ENCODE measurements around the gene ZCCHC24. TPM values are rescaled to one million over a fixed set of nuclear protein-coding genes. Genes with fewer than 3 reads are reported as not detected.
A peak's percentile ranks its signal among the peaks of the same experiment; 100 is the strongest.

The ZCCHC24 gene
- total RNA-seq (10 to 100 TPM; 31.3 to 38.6 TPM), polyA plus RNA-seq (ENCODE audit: insufficient read depth, low read depth, low replicate concordance) (27.7 TPM)
- long read RNA-seq, donor 1, full-length matches to known transcripts, result 7 of 17 reads
- long read RNA-seq, donor 1, partial matches to known transcripts, result 10 of 17 reads
- long read RNA-seq, donor 1, other reads (novel, unspliced or antisense), result 0 of 17 reads
- long read RNA-seq, donor 2, full-length matches to known transcripts, result 8 of 8 reads
- long read RNA-seq, donor 2, partial matches to known transcripts, result 0 of 8 reads
- long read RNA-seq, donor 2, other reads (novel, unspliced or antisense), result 0 of 8 reads

GRCh38 chr10:79445161-79445976 is at the start of gene ZCCHC24:
ZCCHC24 (minus strand) TSS chr10:79445624; CDS start chr10:79445440, 184 bp downstream.
- intact Hi-C loops (cut with DNase I; ENCODE audit: low total_unique reads), result no loop called here
- Histone ChIP-seq H3K27me3 (no peaks in the 10 kb centered on the region), H3K36me3 (ENCODE audit: low read depth, missing control alignments) (no peaks in the 10 kb centered on the region), H3K9me3 (no peaks in the 10 kb centered on the region), H3K27ac (peak within 1 kb of the TSS; percentile 80 to 83), H3K4me3 (peak within 1 kb of the TSS; percentile 81 to 96), H3K4me1 (peaks cover 41% of the 10 kb centered on the region)
- WGBS, 2 donors, result 0 to 1% methylated on average over 9 to 71 of the region's 95 CpGs
- TF ChIP-seq POLR2A (IDR thresholded peaks at IDR 0.05) (peak; percentile 11), CTCF (IDR thresholded peaks at IDR 0.05) (no peak)
- peak; percentile 99 for DNase-seq

GRCh38 chr10:79493806-79494205 is 48.4 kb upstream of the ZCCHC24 start:
- Histone ChIP-seq H3K9me3 (no peaks in the 10 kb centered on the region), H3K4me3 (no peak overlapping the region), H3K36me3 (ENCODE audit: low read depth, missing control alignments) (no peaks in the 10 kb centered on the region), H3K27ac (no peak overlapping the region), H3K4me1 (peaks cover 6% of the 10 kb centered on the region), H3K27me3 (no peaks in the 10 kb centered on the region)
- TF ChIP-seq POLR2A (IDR thresholded peaks at IDR 0.05) (no peak), CTCF (IDR thresholded peaks at IDR 0.05) (no peak)
- no peak for DNase-seq
- intact Hi-C loops (cut with DNase I; ENCODE audit: low total_unique reads), result no loop called here
- WGBS, 2 donors, result 82 to 100% methylated on average over 1 of the region's 1 CpG

GRCh38 chr10:79492839-79493238 is 47.4 kb upstream of the ZCCHC24 start:
- no peaks in the 10 kb centered on the region for H3K36me3 ChIP-seq (ENCODE audit: low read depth, missing control alignments)
- intact Hi-C loops (cut with DNase I; ENCODE audit: low total_unique reads), result no loop called here
- H3K9me3 ChIP-seq, result no peaks in the 10 kb centered on the region
- TF ChIP-seq CTCF (IDR thresholded peaks at IDR 0.05) (no peak), POLR2A (IDR thresholded peaks at IDR 0.05) (no peak)
- H3K27ac ChIP-seq, result no peak overlapping the region
- peaks cover 9% of the 10 kb centered on the region for H3K4me1 ChIP-seq
- no peaks in the 10 kb centered on the region for H3K27me3 ChIP-seq
- H3K4me3 ChIP-seq, result no peak overlapping the region
- no peak for DNase-seq
- 87 to 92% methylated on average over 3 of the region's 3 CpGs for WGBS, 2 donors

- WGBS, 2 donors, result 94 to 95% methylated on average over 6 of the region's 6 CpGs
- Histone ChIP-seq H3K36me3 (ENCODE audit: low read depth, missing control alignments) (no peaks in the 10 kb centered on the region), H3K27me3 (no peaks in the 10 kb centered on the region), H3K4me1 (peaks cover 9% of the 10 kb centered on the region), H3K27ac (no peak overlapping the region), H3K4me3 (no peak overlapping the region), H3K9me3 (no peaks in the 10 kb centered on the region)
- intact Hi-C loops (cut with DNase I; ENCODE audit: low total_unique reads), result no loop called here
- no peak for TF ChIP-seq CTCF (IDR thresholded peaks at IDR 0.05)
- TF ChIP-seq POLR2A (IDR thresholded peaks at IDR 0.05), result no peak
- no peak for DNase-seq
Observed at GRCh38 chr10:79492256-79492655, 46.8 kb upstream of the ZCCHC24 start.

Data from testis (tissue), 5 donors.